Activated CD8-positive, alpha-beta memory T cell treated with anti-CD3 and anti-CD28 coated beads, Interleukin-2, amount 50 U/mL, for 24 hours (primary cell): ENCODE measurements around the gene NOC2L.
A peak's percentile ranks its signal among the peaks of the same experiment; 100 is the strongest.
"Not testable (repeated sequence)": the region's sequence is repeated elsewhere in the genome, so short reads cannot be mapped to it uniquely, and the experiment has no call there.

Experiments used
- DNase-seq: peaks from one replicate; pipeline ENCODE4 v3.0.0-alpha.2; 2020; ENCODE audit errors: extremely low read depth

The NOC2L gene

GRCh38 chr1:904310-904950, 54.6 kb downstream of the NOC2L start:
- peak; percentile 33 for DNase-seq

DNA sequence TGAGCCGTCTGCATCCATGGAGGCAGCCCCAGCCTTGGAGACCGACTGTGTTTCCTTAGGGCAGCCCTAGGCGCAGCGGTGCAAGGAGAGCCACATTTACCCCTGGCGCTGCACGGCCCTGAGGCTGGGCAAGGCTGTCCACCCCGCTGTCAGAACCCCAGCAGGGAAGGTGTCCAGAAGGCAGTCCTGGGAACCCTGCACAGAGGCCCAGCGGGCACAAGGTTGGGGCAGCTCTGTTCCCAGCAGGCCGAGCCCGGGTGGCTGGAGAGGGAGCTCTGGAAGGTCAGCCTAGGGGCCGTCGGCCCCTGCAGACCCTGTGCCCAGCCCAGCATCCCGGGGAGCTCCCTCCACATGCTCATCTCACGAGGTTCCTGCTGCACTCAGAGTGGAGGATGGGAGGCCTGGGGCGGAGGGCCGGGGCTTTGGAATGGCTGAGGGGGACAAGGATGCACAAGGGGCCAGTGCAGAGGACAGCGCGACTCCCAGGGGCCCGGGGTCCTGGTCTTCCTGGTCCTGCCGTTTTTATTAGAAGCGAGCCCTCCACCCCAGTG, 55.3 kb downstream of the NOC2L start:
- no peak for DNase-seq

GRCh38 chr1:903305-903704, 55.8 kb downstream of the NOC2L start:
- no peak for DNase-seq

- DNase-seq = no peak
These were observed 56.3 kb downstream of the NOC2L start for GRCh38 chr1:902802-903201.

DNA sequence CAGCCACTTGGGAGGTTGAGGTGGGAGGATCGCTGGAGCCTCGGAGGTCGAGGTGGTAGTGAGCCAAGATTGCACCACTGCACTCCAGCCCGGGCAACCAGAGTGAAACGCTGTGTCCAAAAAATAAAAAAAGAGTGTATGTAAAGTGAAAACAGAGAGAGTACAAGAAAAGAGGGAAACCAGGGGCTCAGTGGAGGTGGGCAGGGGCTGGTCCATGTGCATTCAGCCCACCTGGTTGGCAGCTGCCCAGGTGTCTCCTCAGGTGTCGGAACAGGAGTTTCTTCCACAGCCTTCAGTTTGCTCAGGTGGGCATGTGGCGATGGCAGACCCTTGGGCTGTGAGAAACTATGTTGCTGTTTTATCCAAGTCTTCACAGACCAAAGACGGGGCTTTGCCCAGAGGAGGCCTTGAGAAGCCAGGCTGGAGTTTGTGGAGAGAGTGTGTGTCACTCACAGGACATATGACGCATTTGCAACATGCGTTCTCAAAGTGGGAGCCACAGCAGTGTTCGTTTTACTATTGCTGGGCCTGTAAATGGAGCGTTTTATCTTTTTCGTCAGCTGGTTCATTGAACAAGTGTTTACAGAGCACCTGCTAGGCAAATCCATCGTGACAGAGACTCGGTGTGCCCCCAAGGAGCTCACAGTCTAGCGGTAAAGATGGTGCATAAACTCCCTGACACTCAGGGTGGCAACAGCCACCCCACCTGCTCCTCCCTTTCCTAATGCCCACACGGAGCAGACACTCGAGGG, 57.8 kb downstream of the NOC2L start:
- no peak for DNase-seq

DNA sequence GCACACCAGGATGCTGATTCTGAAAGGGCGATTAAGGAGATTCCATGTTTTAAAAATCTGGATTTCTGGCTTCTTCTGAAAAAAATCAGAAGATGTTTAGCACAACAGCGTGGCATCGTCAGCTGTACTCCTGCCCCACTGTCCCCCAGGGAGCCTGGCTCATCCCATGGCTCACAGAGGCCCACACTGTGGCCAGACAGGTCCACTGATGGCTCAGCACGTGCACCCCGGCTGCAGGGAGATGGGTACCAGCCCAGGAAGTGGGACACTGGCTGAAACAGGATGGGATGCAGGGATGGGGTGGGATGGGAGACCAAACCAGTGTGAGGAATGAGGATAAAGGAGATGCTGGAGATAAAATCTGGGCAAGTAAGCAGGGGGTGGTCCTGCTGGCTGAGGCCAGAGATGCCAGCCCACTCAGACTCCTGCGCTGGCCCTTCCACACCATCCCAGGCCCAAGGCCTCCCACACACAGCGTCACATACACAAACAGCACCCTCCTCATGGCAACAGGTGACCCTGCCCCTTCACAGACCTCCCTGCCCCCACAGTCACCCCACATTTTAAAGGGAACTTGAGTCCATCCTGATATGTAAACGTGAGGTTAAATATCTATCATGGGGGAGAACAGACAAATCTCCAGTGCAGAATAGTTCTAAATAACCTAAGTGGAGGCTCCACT, 59.3 kb downstream of the NOC2L start:
- DNase-seq = no peak

- DNase-seq = not testable (repeated sequence)
These were observed 61.1 kb downstream of the NOC2L start for GRCh38 chr1:897951-898350.

- no peak for DNase-seq
These were observed 61.8 kb downstream of the NOC2L start for GRCh38 chr1:897226-897625.
